Type B pancreatic cell (in vitro differentiated cells): ENCODE results near the gene FAM227A. TPM values are rescaled to one million over a fixed set of nuclear protein-coding genes. Genes with fewer than 3 reads are reported as not detected.
"Not testable (repeated sequence)": the region's sequence is repeated elsewhere in the genome, so short reads cannot be mapped to it uniquely, and the experiment has no call there.

Experiments used
- DNase-seq: peaks from one replicate; pipeline ENCODE4 v3.0.0; 2021; ENCODE audit warnings: mixed read lengths; ENCODE audit not compliant: unreplicated experiment; ENCODE audit errors: extremely low spot score
- H3K27ac Mint-ChIP-seq: 2 replicates; pipeline ENCODE4 v1.8.0; 2021; ENCODE audit warnings: mild to moderate bottlenecking, mixed read lengths
- H3K27me3 Mint-ChIP-seq: 2 replicates; pipeline ENCODE4 v1.8.0; 2021; ENCODE audit warnings: mixed read lengths
- H3K36me3 Mint-ChIP-seq: 2 replicates; pipeline ENCODE4 v1.8.0; 2021; ENCODE audit warnings: mixed read lengths
- H3K4me1 Mint-ChIP-seq: one replicate; pipeline ENCODE4 v1.8.0; 2021; ENCODE audit warnings: mixed read lengths; ENCODE audit not compliant: unreplicated experiment
- H3K4me3 Mint-ChIP-seq: 2 replicates; pipeline ENCODE4 v1.8.0; 2021; ENCODE audit warnings: mild to moderate bottlenecking, mixed read lengths
- H3K9me3 Mint-ChIP-seq: 2 replicates; pipeline ENCODE4 v1.8.0; 2021; ENCODE audit warnings: mixed read lengths
- CTCF ChIP-seq: fragments of 200-600 bp; sonication (generic); conservative IDR thresholded peaks from 2 replicates; pipeline ENCODE4 v1.5.0; 2021; ENCODE audit warnings: antibody characterized with exemption, mild to moderate bottlenecking
- total RNA-seq: library from RNA; stranded (reverse); gene quantifications from 2 replicates; pipeline ENCODE4 v1.2.1, GENCODE V29; 2021; ENCODE audit warnings: low replicate concordance

Gene FAM227A
- total RNA-seq, 1 donor from 2014 or later, result 11.2 TPM

- Mint-ChIP-seq H3K27ac (no peak overlapping the region), H3K4me3 (no peak overlapping the region), H3K27me3 (no peaks in the 10 kb centered on the region), H3K4me1 (peaks cover 6% of the 10 kb centered on the region), H3K9me3 (no peaks in the 10 kb centered on the region), H3K36me3 (peaks cover 16% of the 10 kb centered on the region)
- no peak for TF ChIP-seq CTCF
- DNase-seq, result no peak
Measured at GRCh38 chr22:38607680-38608079, 48.5 kb downstream of the FAM227A start.

- Mint-ChIP-seq H3K27me3 (no peaks in the 10 kb centered on the region), H3K4me3 (no peak overlapping the region), H3K36me3 (peaks cover 14% of the 10 kb centered on the region), H3K4me1 (peaks cover 6% of the 10 kb centered on the region), H3K27ac (no peak overlapping the region), H3K9me3 (no peaks in the 10 kb centered on the region)
- no peak for DNase-seq
- TF ChIP-seq CTCF, result no peak
Measured at GRCh38 chr22:38602166-38602565, 54.0 kb downstream of the FAM227A start.

GRCh38 chr22:38601221-38601764 lies 54.9 kb downstream of the FAM227A start:
- H3K9me3 Mint-ChIP-seq, result no peaks in the 10 kb centered on the region
- TF ChIP-seq CTCF, result no peak
- no peak overlapping the region for H3K27ac Mint-ChIP-seq
- H3K27me3 Mint-ChIP-seq, result no peaks in the 10 kb centered on the region
- H3K4me3 Mint-ChIP-seq, result no peak overlapping the region
- DNase-seq, result no peak
- H3K36me3 Mint-ChIP-seq, result peaks cover 11% of the 10 kb centered on the region
- peaks cover under 1% of the 10 kb centered on the region for H3K4me1 Mint-ChIP-seq

GRCh38 chr22:38599466-38599865 lies 56.7 kb downstream of the FAM227A start:
- peaks cover 14% of the 10 kb centered on the region for H3K36me3 Mint-ChIP-seq
- no peak for TF ChIP-seq CTCF

GRCh38 chr22:38582923-38583322 lies 73.3 kb downstream of the FAM227A start:
- not testable (repeated sequence) for H3K4me3 Mint-ChIP-seq, H3K4me1 Mint-ChIP-seq, DNase-seq, H3K27ac Mint-ChIP-seq, H3K27me3 Mint-ChIP-seq, H3K9me3 Mint-ChIP-seq
- H3K36me3 Mint-ChIP-seq, result peaks cover 16% of the 10 kb centered on the region

More at GRCh38 chr22:38599466-38599865, 56.7 kb downstream of the FAM227A start:
- Mint-ChIP-seq H3K4me3 (no peak overlapping the region), H3K4me1 (no peaks in the 10 kb centered on the region), H3K27ac (no peak overlapping the region), H3K27me3 (no peaks in the 10 kb centered on the region), H3K9me3 (no peaks in the 10 kb centered on the region)
- DNase-seq, result no peak

GRCh38 chr22:38578505-38578904 lies 77.7 kb downstream of the FAM227A start:
- Mint-ChIP-seq H3K27me3 (no peaks in the 10 kb centered on the region), H3K9me3 (no peaks in the 10 kb centered on the region), H3K4me3 (no peak overlapping the region), H3K4me1 (no peaks in the 10 kb centered on the region), H3K36me3 (peaks cover 4% of the 10 kb centered on the region), H3K27ac (no peak overlapping the region)
- DNase-seq, result no peak
- no peak for TF ChIP-seq CTCF
